ENCODE data around the gene CD207.
"Not testable (repeated sequence)": the region's sequence is repeated elsewhere in the genome, so short reads cannot be mapped to it uniquely, and the experiment has no call there.

CD207 gene

DNA sequence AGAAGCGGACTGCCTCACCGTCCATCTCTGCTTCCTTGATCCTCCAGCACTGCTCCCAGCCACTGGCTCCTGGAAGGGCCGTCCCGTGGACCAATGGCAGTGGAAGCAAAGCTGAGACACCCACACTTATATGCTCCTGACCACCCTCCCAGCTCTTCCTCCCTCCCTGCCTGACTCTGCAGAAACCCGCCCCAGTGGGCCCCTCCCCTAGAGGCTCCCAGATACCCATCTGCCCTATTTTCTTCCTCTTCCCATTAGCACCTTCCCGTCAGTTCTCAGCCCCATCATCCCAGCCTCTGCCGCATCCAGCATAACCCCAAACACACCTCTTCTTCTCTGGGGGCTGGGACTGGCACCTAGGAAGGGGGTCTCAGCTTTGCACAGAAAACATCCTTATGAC is 15.1 kb downstream of the CD207 start, which contains the start of gene CLEC4F:
CLEC4F (minus strand) TSS at position 101 of the 400 bp plus-strand sequence; CDS start at position 25, 76 bp downstream.
- Histone ChIP-seq H3K4me1 (no peaks in the 10 kb centered on the region; the same call in 1 of the 2 replicates), H3K4me3 (no peak within 1 kb of the TSS), H3K27me3 (ENCODE audit: low read depth) (no peaks in the 10 kb centered on the region), H3K9me3 (no peaks in the 10 kb centered on the region), H3K36me3 (replicated peaks) (no peaks in the 10 kb centered on the region)
- in situ Hi-C loops (cut with MboI; ENCODE audit: low sequenced_read_pairs) = no loop called here
- no peak for DNase-seq (ENCODE audit: low spot score in 2 of 2)

- in situ Hi-C loops (cut with MboI; ENCODE audit: low sequenced_read_pairs) = no loop called here
- Histone ChIP-seq H3K9me3 (no peaks in the 10 kb centered on the region), H3K27me3 (ENCODE audit: low read depth) (no peaks in the 10 kb centered on the region), H3K4me1 (no peaks in the 10 kb centered on the region; the same call in 1 of the 2 replicates), H3K36me3 (replicated peaks) (no peaks in the 10 kb centered on the region), H3K4me3 (no peak overlapping the region)
- DNase-seq (ENCODE audit: low spot score in 2 of 2) = no peak
Measured at GRCh38 chr2:70817284-70817954, 18.2 kb downstream of the CD207 start.

DNA sequence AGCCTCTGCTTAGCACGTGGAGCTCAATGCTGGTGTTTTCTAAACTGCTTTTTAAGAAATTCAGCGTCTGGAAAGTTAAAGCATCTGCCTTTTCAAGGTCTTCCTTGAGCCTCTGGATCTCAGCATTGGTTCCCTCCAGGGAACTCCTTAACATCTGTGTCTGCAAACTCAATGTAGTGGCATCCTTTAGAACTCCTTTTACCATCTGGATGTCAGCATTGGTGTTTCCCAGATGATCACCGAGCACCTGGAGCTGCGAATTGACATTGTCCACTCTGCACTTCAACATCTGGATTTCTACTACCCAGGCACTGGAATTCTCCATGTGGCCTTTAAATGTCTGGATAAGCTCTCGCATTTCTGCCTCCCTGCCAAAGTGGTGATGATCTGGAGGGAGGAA is 18.9 kb downstream of the CD207 start:
- in situ Hi-C loops (cut with MboI; ENCODE audit: low sequenced_read_pairs) = no loop called here
- no peaks in the 10 kb centered on the region for H3K36me3 ChIP-seq (replicated peaks)
- H3K4me1 ChIP-seq = no peaks in the 10 kb centered on the region; the same call in 1 of the 2 replicates
- no peak overlapping the region for H3K4me3 ChIP-seq
- H3K27me3 ChIP-seq (ENCODE audit: low read depth) = no peaks in the 10 kb centered on the region
- no peak for DNase-seq (ENCODE audit: low spot score in 2 of 2)
- H3K9me3 ChIP-seq = no peaks in the 10 kb centered on the region

- in situ Hi-C loops (cut with MboI; ENCODE audit: low sequenced_read_pairs) = no loop called here
- no peak overlapping the region for H3K4me3 ChIP-seq
- H3K4me1 ChIP-seq = no peaks in the 10 kb centered on the region
- no peaks in the 10 kb centered on the region for H3K27me3 ChIP-seq (ENCODE audit: low read depth)
- DNase-seq (ENCODE audit: low spot score in 2 of 2) = no peak
- no peaks in the 10 kb centered on the region for H3K9me3 ChIP-seq
- no peaks in the 10 kb centered on the region for H3K36me3 ChIP-seq (replicated peaks)
Measured at GRCh38 chr2:70808983-70809958, 26.3 kb downstream of the CD207 start.

DNA sequence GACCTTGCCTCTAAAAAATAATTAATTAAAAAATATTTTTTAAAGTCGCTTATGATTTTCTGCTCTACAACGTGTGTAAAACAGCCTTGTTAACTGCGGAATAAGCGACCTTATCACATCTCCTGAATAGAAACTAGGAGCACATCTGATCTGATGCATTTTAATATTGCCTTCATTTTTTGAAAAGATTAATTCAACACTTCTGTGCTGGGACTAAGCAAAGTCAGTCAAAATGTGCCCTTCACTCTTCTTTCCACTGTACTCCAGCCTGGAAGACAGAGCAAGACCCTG is 27.8 kb downstream of the CD207 start:
- Histone ChIP-seq H3K9me3 (no peaks in the 10 kb centered on the region), H3K4me1 (no peaks in the 10 kb centered on the region), H3K27me3 (ENCODE audit: low read depth) (no peaks in the 10 kb centered on the region), H3K36me3 (replicated peaks) (no peaks in the 10 kb centered on the region), H3K4me3 (no peak overlapping the region)
- in situ Hi-C loops (cut with MboI; ENCODE audit: low sequenced_read_pairs) = no loop called here
- DNase-seq (ENCODE audit: low spot score in 2 of 2) = no peak

DNA sequence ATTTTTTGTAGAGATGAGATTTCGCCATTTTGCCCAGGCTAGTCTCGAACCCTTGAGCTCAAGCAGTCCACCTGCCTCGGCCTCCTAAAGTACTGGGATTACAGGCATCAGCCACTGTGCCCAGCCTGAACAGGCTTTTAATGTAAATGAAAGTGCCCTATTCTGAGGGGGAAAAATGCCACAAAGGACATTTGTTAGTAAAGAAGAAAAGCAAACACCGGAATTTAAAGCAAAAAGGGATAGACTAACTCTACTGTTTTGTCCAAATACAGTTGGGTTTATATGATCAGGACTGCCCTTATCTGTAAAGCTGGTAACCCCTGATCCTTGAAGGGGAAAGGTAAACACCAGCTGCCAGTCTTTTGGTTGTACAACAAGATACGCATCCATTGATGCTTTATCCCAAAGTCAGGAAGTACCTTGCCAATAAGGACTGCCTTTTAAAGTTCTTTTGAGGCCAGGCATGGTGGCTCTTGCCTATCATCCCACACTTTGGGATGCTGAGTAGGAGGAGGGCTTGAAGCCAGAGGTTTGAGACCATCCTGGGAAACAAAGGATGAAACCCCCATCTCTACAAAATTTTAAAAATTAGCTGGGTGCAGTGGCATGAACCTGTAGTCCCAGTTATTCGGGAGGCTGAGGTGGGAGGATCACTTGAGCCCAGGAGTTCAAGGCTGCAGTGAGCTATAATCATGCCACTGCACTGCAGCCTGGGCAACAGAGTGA is 28.4 kb downstream of the CD207 start:
- Histone ChIP-seq H3K36me3 (replicated peaks) (no peaks in the 10 kb centered on the region), H3K4me1 (no peaks in the 10 kb centered on the region), H3K4me3 (no peak overlapping the region), H3K27me3 (ENCODE audit: low read depth) (no peaks in the 10 kb centered on the region), H3K9me3 (no peaks in the 10 kb centered on the region)
- DNase-seq (ENCODE audit: low spot score in 2 of 2) = no peak
- in situ Hi-C loops (cut with MboI; ENCODE audit: low sequenced_read_pairs) = no loop called here

- no peaks in the 10 kb centered on the region for H3K9me3 ChIP-seq
- no peaks in the 10 kb centered on the region for H3K27me3 ChIP-seq (ENCODE audit: low read depth)
- H3K4me1 ChIP-seq = no peaks in the 10 kb centered on the region
- DNase-seq (ENCODE audit: low spot score in 2 of 2) = no peak
- H3K4me3 ChIP-seq = no peak overlapping the region
- H3K36me3 ChIP-seq (replicated peaks) = no peaks in the 10 kb centered on the region
- in situ Hi-C loops (cut with MboI; ENCODE audit: low sequenced_read_pairs) = no loop called here
Measured at GRCh38 chr2:70806620-70807019, 29.0 kb downstream of the CD207 start.

GRCh38 chr2:70806013-70806412 is 29.6 kb downstream of the CD207 start:
- H3K4me1 ChIP-seq = no peaks in the 10 kb centered on the region
- no peak overlapping the region for H3K4me3 ChIP-seq
- DNase-seq (ENCODE audit: low spot score in 2 of 2) = no peak
- in situ Hi-C loops (cut with MboI; ENCODE audit: low sequenced_read_pairs) = no loop called here
- H3K27me3 ChIP-seq (ENCODE audit: low read depth) = no peaks in the 10 kb centered on the region
- H3K9me3 ChIP-seq = no peaks in the 10 kb centered on the region
- no peaks in the 10 kb centered on the region for H3K36me3 ChIP-seq (replicated peaks)

GRCh38 chr2:70801607-70802263 is 33.9 kb downstream of the CD207 start:
- peaks cover 5% of the 10 kb centered on the region for H3K9me3 ChIP-seq
- in situ Hi-C loops (cut with MboI; ENCODE audit: low sequenced_read_pairs) = no loop called here
- no peaks in the 10 kb centered on the region for H3K4me1 ChIP-seq
- no peak for DNase-seq (ENCODE audit: low spot score in 2 of 2)
- no peaks in the 10 kb centered on the region for H3K36me3 ChIP-seq (replicated peaks)
- no peak overlapping the region for H3K4me3 ChIP-seq
- H3K27me3 ChIP-seq (ENCODE audit: low read depth) = no peaks in the 10 kb centered on the region

- in situ Hi-C loops (cut with MboI; ENCODE audit: low sequenced_read_pairs) = loop anchor here (10.0 kb wide), 1 partner anchor 145 kb away; no protein-coding TSS in a partner anchor
- H3K27me3 ChIP-seq (ENCODE audit: low read depth) = no peaks in the 10 kb centered on the region
- H3K4me3 ChIP-seq = no peak overlapping the region
- no peaks in the 10 kb centered on the region for H3K4me1 ChIP-seq
- DNase-seq (ENCODE audit: low spot score in 2 of 2) = no peak
- H3K36me3 ChIP-seq (replicated peaks) = no peaks in the 10 kb centered on the region
- H3K9me3 ChIP-seq = peaks cover 5% of the 10 kb centered on the region
Measured at GRCh38 chr2:70799706-70800105, 35.9 kb downstream of the CD207 start.

- H3K4me1 ChIP-seq; H3K27me3 ChIP-seq (ENCODE audit: low read depth): not testable (repeated sequence)
- in situ Hi-C loops (cut with MboI; ENCODE audit: low sequenced_read_pairs) = loop anchor here (10.0 kb wide), 1 partner anchor 147 kb away; no protein-coding TSS in a partner anchor
Measured at GRCh38 chr2:70797996-70798395, 37.6 kb downstream of the CD207 start.

DNA sequence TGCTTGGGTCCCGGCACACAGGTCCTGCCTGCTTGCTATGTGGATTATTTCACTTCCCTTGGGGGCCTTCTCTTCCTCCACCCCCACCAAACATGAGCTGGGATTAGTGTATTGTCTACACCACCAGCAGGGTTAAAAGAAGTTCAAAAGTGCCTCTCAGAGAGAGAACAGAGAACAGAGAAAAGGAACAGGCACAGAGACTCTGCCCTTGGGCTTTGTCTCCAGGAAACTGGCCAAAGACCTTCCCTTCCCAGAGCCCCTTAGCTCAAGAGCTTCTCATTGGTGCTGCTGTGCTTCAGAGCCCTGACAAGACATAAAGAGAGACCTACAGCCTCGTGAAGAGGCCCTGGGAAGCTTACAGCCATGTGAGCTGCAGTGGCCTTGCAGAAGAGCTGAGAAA is 38.1 kb downstream of the CD207 start:
- Histone ChIP-seq H3K27me3 (ENCODE audit: low read depth) (no peaks in the 10 kb centered on the region), H3K36me3 (replicated peaks) (no peaks in the 10 kb centered on the region), H3K4me3 (no peak overlapping the region), H3K9me3 (peaks cover 5% of the 10 kb centered on the region), H3K4me1 (no peaks in the 10 kb centered on the region)
- in situ Hi-C loops (cut with MboI; ENCODE audit: low sequenced_read_pairs) = loop anchor here (10.0 kb wide), 1 partner anchor 147 kb away; no protein-coding TSS in a partner anchor
- no peak for DNase-seq (ENCODE audit: low spot score in 2 of 2)

More at GRCh38 chr2:70797996-70798395, 37.6 kb downstream of the CD207 start:
- not testable (repeated sequence) for DNase-seq (ENCODE audit: low spot score in 2 of 2); H3K4me3 ChIP-seq; H3K9me3 ChIP-seq; H3K36me3 ChIP-seq (replicated peaks)

DNA sequence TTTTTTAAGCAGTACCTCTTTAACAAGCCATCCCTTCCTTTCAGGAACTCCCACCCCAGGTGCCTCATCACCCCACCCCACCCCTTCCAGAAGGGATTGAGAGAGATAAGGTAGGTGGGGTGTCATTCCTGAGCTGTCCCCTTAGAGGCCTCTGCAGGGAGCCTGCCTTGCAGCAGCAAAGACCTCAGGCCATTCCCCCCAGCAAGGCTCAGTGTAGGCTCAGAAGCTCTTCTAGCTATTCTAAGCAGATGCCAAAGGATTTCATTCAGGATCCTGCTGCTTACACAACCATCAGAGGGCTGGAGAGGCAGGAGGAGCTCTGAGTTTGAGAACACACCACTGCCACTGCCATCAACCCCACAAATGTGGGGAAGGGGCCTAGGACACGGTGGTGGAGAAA is 39.4 kb downstream of the CD207 start:
- in situ Hi-C loops (cut with MboI; ENCODE audit: low sequenced_read_pairs) = loop anchor here (10.0 kb wide), 1 partner anchor 149 kb away; no protein-coding TSS in a partner anchor
- H3K4me3 ChIP-seq = no peak overlapping the region

More for the DNA sequence above, 39.4 kb downstream of the CD207 start:
- H3K4me1 ChIP-seq = no peaks in the 10 kb centered on the region
- H3K36me3 ChIP-seq (replicated peaks) = no peaks in the 10 kb centered on the region
- H3K9me3 ChIP-seq = peaks cover 5% of the 10 kb centered on the region
- H3K27me3 ChIP-seq (ENCODE audit: low read depth) = no peaks in the 10 kb centered on the region
- no peak for DNase-seq (ENCODE audit: low spot score in 2 of 2)
